CD4-positive, alpha-beta T cell (primary cell): ENCODE data around the gene ESRRG. TPM values are rescaled to one million over a fixed set of nuclear protein-coding genes. Genes with fewer than 3 reads are reported as not detected.

Experiments used
- ATAC-seq: fragments of 200-7000 bp; cut with Tn5 transposase; one replicate; pipeline ENCODE4 v1.10.0; 2022; ENCODE audit warnings: mild to moderate bottlenecking; ENCODE audit not compliant: poor library complexity
- CTCF ChIA-PET: fragments of 350-600 bp; sonication (Branson Sonifier 250); formaldehyde crosslinking; loops from one replicate; lab custom pipeline; 2021; ENCODE audit warnings: antibody characterized with exemption, inconsistent platforms; lab: Charles Lee
- POLR2A ChIA-PET: fragments of 350-600 bp; sonication (Branson Sonifier 250); formaldehyde crosslinking; loops from one replicate; lab custom pipeline; 2021; ENCODE audit warnings: antibody characterized with exemption, inconsistent platforms; lab: Charles Lee
- DNase-seq, 14 experiments: peaks; one replicate each; pipeline ENCODE4 v3.0.0-alpha.2; 2013 to 2020; ENCODE audit warnings: mixed read lengths in 2 of 14
- H3K27ac ChIP-seq, 2 donors: one replicate each; pipeline versions ENCODE4 v1.5.1 to v1.7.0; 2013; ENCODE audit warnings: low read length in 2 of 2, low read depth in 1 of 2, mild to moderate bottlenecking in 1 of 2
- H3K27me3 ChIP-seq, 2 experiments: 1 replicate in 1 of 2; 2 replicates in 1 of 2; pipeline versions ENCODE4 v1.6.1 to v1.7.0; 2013; ENCODE audit warnings: low read length in 2 of 2, control low read depth in 1 of 2, mild to moderate bottlenecking in 1 of 2, moderate library complexity in 1 of 2; ENCODE audit not compliant: insufficient read depth in 2 of 2, control insufficient read depth in 1 of 2
- H3K36me3 ChIP-seq: one replicate; pipeline ENCODE4 v1.6.1; 2013; ENCODE audit warnings: low read length, control low read depth; ENCODE audit not compliant: insufficient read depth
- H3K4me1 ChIP-seq: one replicate; pipeline ENCODE4 v1.6.1; 2013; ENCODE audit warnings: low read length, control low read depth; ENCODE audit not compliant: insufficient read depth
- H3K4me3 ChIP-seq: one replicate; pipeline ENCODE4 v1.5.1; 2013; ENCODE audit warnings: mild to moderate bottlenecking, low read length, moderate library complexity
- H3K9me3 ChIP-seq, 2 experiments: 1 replicate in 1 of 2; 2 replicates in 1 of 2; pipeline versions ENCODE4 v1.6.1 to v1.7.0; 2013; ENCODE audit warnings: low read length in 2 of 2, mild to moderate bottlenecking in 2 of 2, control low read depth in 1 of 2, moderate library complexity in 1 of 2; ENCODE audit not compliant: control insufficient read depth in 1 of 2, insufficient read depth in 1 of 2
- H3K27ac Mint-ChIP-seq: one replicate; pipeline ENCODE4 v1.8.0; 2020; ENCODE audit warnings: mixed read lengths
- H3K27me3 Mint-ChIP-seq: one replicate; pipeline ENCODE4 v1.8.0; 2021; ENCODE audit warnings: mixed read lengths
- H3K36me3 Mint-ChIP-seq: one replicate; pipeline ENCODE4 v1.8.0; 2021; ENCODE audit warnings: low read depth, mixed read lengths
- H3K4me1 Mint-ChIP-seq: one replicate; pipeline ENCODE4 v1.8.0; 2021; ENCODE audit warnings: low read depth, mixed read lengths
- H3K4me3 Mint-ChIP-seq: one replicate; pipeline ENCODE4 v1.8.0; 2020; ENCODE audit warnings: mild to moderate bottlenecking, mixed read lengths
- H3K9me3 Mint-ChIP-seq: one replicate; pipeline ENCODE4 v1.8.0; 2020; ENCODE audit warnings: mixed read lengths
- intact Hi-C, 2 experiments: fragments of 100-400 bp; cut with DNase I in 1 of 2; cut with micrococcal nuclease in 1 of 2; formaldehyde crosslinking; loops; one replicate each; pipeline versions ENCODE4 v1.15.1 to v1.9.0; 2023 to 2025; cut with DNase I, micrococcal nuclease
- total RNA-seq, 174 experiments: library from RNA in 2 of 174; stranded (reverse) in 2 of 174; gene quantifications; one replicate each; pipeline ENCODE4 v1.2.3 and lab custom pipeline; 2021 to 2026
- TF ChIP-seq, protein P1 (sequence below): fragments of 200-600 bp; IDR thresholded peaks from one replicate; pipeline ENCODE4 v1.8.0; 2022; ENCODE audit warnings: antibody characterized with exemption, mild to moderate bottlenecking

The ESRRG gene
- total RNA-seq, 2 experiments from 2014 or later: not detected

DNA sequence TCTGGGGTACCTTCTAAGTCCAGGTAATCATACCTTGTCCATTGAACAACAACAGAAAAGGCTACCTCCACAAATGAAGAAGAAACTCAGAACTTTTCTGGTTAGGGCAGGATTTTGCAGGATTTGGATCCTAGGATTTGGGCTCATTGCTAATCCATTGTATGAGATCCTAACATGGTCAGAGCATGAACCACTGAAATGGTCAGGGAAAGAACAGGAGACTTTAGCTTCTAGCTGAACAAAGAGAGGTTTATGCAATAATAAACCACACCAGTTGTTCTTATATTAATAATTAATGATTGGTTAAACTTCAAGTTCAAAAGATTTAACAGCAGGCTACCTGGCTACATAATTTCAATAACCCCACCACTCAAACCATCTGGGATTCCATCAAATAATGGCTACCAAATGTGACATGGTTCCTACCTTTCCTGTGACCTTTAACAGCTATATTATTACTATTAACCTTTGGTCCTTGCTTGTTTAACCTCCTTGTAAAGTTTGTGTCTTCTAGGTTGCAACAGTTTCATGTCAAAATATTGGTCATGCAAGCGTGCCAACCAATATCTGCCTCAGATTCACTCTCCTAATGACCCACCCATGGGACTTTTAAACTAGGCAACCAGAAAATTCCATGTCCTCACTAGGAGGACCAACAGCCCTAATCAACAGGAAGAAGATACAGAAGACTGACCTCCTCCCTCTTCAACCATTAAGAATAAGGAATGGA is 239.4 kb downstream of the ESRRG start:
- ChIA-PET POLR2A (no interaction called here), CTCF (no interaction called here)
- Mint-ChIP-seq H3K9me3 (peaks cover 14% of the 10 kb centered on the region), H3K36me3 (no peaks in the 10 kb centered on the region), H3K4me1 (no peaks in the 10 kb centered on the region), H3K4me3 (no peak overlapping the region), H3K27ac (no peak overlapping the region), H3K27me3 (no peaks in the 10 kb centered on the region)
- no peaks in the 10 kb centered on the region for H3K4me1 ChIP-seq
- H3K27ac ChIP-seq: no peak overlapping the region
- no peaks in the 10 kb centered on the region for H3K36me3 ChIP-seq
- DNase-seq (no peak), ATAC-seq (no peak)
- H3K4me3 ChIP-seq: no peak overlapping the region
- no peaks in the 10 kb centered on the region for H3K27me3 ChIP-seq
- H3K9me3 ChIP-seq: no peaks in the 10 kb centered on the region
- intact Hi-C loops: no loop called here
- TF ChIP-seq, protein P1, sequence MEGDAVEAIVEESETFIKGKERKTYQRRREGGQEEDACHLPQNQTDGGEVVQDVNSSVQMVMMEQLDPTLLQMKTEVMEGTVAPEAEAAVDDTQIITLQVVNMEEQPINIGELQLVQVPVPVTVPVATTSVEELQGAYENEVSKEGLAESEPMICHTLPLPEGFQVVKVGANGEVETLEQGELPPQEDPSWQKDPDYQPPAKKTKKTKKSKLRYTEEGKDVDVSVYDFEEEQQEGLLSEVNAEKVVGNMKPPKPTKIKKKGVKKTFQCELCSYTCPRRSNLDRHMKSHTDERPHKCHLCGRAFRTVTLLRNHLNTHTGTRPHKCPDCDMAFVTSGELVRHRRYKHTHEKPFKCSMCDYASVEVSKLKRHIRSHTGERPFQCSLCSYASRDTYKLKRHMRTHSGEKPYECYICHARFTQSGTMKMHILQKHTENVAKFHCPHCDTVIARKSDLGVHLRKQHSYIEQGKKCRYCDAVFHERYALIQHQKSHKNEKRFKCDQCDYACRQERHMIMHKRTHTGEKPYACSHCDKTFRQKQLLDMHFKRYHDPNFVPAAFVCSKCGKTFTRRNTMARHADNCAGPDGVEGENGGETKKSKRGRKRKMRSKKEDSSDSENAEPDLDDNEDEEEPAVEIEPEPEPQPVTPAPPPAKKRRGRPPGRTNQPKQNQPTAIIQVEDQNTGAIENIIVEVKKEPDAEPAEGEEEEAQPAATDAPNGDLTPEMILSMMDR: no peak

DNA sequence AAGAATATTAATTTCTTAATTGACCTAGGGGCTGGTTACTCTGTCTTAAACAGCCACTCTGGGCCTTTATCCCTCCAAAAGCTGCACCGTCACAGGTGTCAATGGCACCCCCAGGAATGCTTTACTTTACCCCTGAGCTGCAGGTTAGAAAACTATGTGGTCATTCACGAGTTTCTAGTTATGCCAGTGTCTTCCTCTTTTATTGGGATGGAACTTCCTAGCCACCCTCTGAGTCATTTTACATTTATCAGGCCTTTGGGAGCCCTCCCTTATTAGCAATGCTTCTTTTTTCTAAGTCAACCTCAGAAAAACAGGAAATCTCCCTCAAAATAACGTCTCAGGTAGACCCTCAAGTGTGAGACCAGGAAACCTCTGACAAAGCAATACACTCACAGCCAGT is 240.6 kb downstream of the ESRRG start:
- Histone ChIP-seq H3K36me3 (no peaks in the 10 kb centered on the region), H3K9me3 (peaks cover 0 to 4% of the 10 kb centered on the region in 2 experiments), H3K27ac (no peak overlapping the region), H3K4me1 (no peaks in the 10 kb centered on the region), H3K27me3 (no peaks in the 10 kb centered on the region), H3K4me3 (no peak overlapping the region)
- ChIA-PET POLR2A (no interaction called here), CTCF (no interaction called here)
- intact Hi-C loops: no loop called here
- TF ChIP-seq, protein P1: no peak
- ATAC-seq: no peak
- Mint-ChIP-seq H3K9me3 (peaks cover 14% of the 10 kb centered on the region), H3K27me3 (no peaks in the 10 kb centered on the region), H3K4me3 (no peak overlapping the region), H3K4me1 (no peaks in the 10 kb centered on the region), H3K36me3 (no peaks in the 10 kb centered on the region), H3K27ac (no peak overlapping the region)
- no peak for DNase-seq

DNA sequence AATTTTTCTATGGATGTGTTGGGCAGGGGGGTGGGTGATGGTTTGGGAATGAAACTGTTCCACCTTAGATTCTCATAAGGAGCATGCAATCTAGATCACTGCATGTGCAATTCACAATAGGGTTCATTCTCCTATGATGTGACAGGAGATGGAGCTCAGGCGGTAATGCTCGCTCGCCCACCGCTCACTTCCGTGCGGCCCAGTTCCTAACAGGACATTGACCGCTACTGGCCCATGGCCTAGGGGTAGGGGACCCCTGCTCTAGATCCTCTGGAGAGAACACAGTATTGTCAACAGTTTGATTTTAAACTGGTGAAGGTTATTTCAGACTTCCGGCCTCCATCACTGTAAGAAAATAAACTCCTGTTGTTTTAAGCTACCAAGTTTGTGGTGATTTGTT is 245.0 kb downstream of the ESRRG start:
- no peaks in the 10 kb centered on the region for H3K27me3 ChIP-seq
- H3K27me3 Mint-ChIP-seq: no peaks in the 10 kb centered on the region
- TF ChIP-seq, protein P1: no peak
- ChIA-PET POLR2A (no interaction called here), CTCF (no interaction called here)
- no peaks in the 10 kb centered on the region for H3K4me1 Mint-ChIP-seq
- no peaks in the 10 kb centered on the region for H3K4me1 ChIP-seq
- H3K9me3 ChIP-seq: peaks cover 0 to 4% of the 10 kb centered on the region in 2 experiments
- no peak overlapping the region for H3K4me3 Mint-ChIP-seq
- H3K36me3 Mint-ChIP-seq: no peaks in the 10 kb centered on the region
- no peak overlapping the region for H3K27ac Mint-ChIP-seq
- ATAC-seq (no peak), DNase-seq (no peak)
- H3K36me3 ChIP-seq: no peaks in the 10 kb centered on the region
- H3K4me3 ChIP-seq: no peak overlapping the region
- intact Hi-C loops: no loop called here
- H3K9me3 Mint-ChIP-seq: peaks cover 13% of the 10 kb centered on the region
- H3K27ac ChIP-seq: no peak overlapping the region
